ENCODE results near the gene GMDS.
"Not testable (repeated sequence)": the region's sequence is repeated elsewhere in the genome, so short reads cannot be mapped to it uniquely, and the experiment has no call there.

The GMDS gene

GRCh38 chr6:1756472-1757129 is 488.8 kb downstream of the GMDS start:
- Histone ChIP-seq H3K27me3 (ENCODE audit: control insufficient read depth, insufficient read depth, low read length) (no peaks in the 10 kb centered on the region), H3K27ac (ENCODE audit: low read length) (no peak overlapping the region), H3K4me3 (ENCODE audit: low read length) (no peak overlapping the region), H3K9me3 (ENCODE audit: control insufficient read depth, insufficient read depth, low read length) (no peaks in the 10 kb centered on the region), H3K36me3 (ENCODE audit: control insufficient read depth, insufficient read depth, low read length) (no peaks in the 10 kb centered on the region), H3K4me1 (ENCODE audit: control insufficient read depth, insufficient read depth, low read length) (no peaks in the 10 kb centered on the region)
- DNase-seq (ENCODE audit: low read depth, low spot score): no peak
- no CpG with 5 or more reads among the region's 14 CpGs for WGBS (ENCODE audit: insufficient coverage, insufficient read length)

- not testable (repeated sequence) for H3K27me3 ChIP-seq (ENCODE audit: control insufficient read depth, insufficient read depth, low read length); H3K9me3 ChIP-seq (ENCODE audit: control insufficient read depth, insufficient read depth, low read length); H3K36me3 ChIP-seq (ENCODE audit: control insufficient read depth, insufficient read depth, low read length); H3K27ac ChIP-seq (ENCODE audit: low read length); H3K4me1 ChIP-seq (ENCODE audit: control insufficient read depth, insufficient read depth, low read length); DNase-seq (ENCODE audit: low read depth, low spot score); H3K4me3 ChIP-seq (ENCODE audit: low read length)
- WGBS (ENCODE audit: insufficient coverage, insufficient read length): no CpG with 5 or more reads among the region's 8 CpGs
Measured at GRCh38 chr6:1751063-1751462, 494.3 kb downstream of the GMDS start.

- Histone ChIP-seq H3K4me3 (ENCODE audit: low read length) (no peak overlapping the region), H3K36me3 (ENCODE audit: control insufficient read depth, insufficient read depth, low read length) (no peaks in the 10 kb centered on the region), H3K27me3 (ENCODE audit: control insufficient read depth, insufficient read depth, low read length) (no peaks in the 10 kb centered on the region), H3K9me3 (ENCODE audit: control insufficient read depth, insufficient read depth, low read length) (no peaks in the 10 kb centered on the region), H3K27ac (ENCODE audit: low read length) (no peak overlapping the region), H3K4me1 (ENCODE audit: control insufficient read depth, insufficient read depth, low read length) (0 out of 2 replicates have a peak, but pooled peaks cover 1% of the 10 kb centered on the region)
- no peak for DNase-seq (ENCODE audit: low read depth, low spot score)
- WGBS (ENCODE audit: insufficient coverage, insufficient read length): no CpG with 5 or more reads among the region's 6 CpGs
Measured at GRCh38 chr6:1749041-1749440, 496.4 kb downstream of the GMDS start.

- no peaks in the 10 kb centered on the region for H3K9me3 ChIP-seq (ENCODE audit: control insufficient read depth, insufficient read depth, low read length)
- no peak for DNase-seq (ENCODE audit: low read depth, low spot score)
- 0 out of 2 replicates have a peak, but pooled peaks cover 1% of the 10 kb centered on the region for H3K4me1 ChIP-seq (ENCODE audit: control insufficient read depth, insufficient read depth, low read length)
- H3K27me3 ChIP-seq (ENCODE audit: control insufficient read depth, insufficient read depth, low read length): no peaks in the 10 kb centered on the region
- no peak overlapping the region for H3K4me3 ChIP-seq (ENCODE audit: low read length)
- no peaks in the 10 kb centered on the region for H3K36me3 ChIP-seq (ENCODE audit: control insufficient read depth, insufficient read depth, low read length)
- no peak overlapping the region for H3K27ac ChIP-seq (ENCODE audit: low read length)
- no CpG with 5 or more reads among the region's 5 CpGs for WGBS (ENCODE audit: insufficient coverage, insufficient read length)
Measured at GRCh38 chr6:1747531-1747930, 497.9 kb downstream of the GMDS start.

- no CpG with 5 or more reads among the region's 4 CpGs for WGBS (ENCODE audit: insufficient coverage, insufficient read length)
- no peaks in the 10 kb centered on the region for H3K36me3 ChIP-seq (ENCODE audit: control insufficient read depth, insufficient read depth, low read length)
- 0 out of 2 replicates have a peak, but pooled peaks cover 1% of the 10 kb centered on the region for H3K4me1 ChIP-seq (ENCODE audit: control insufficient read depth, insufficient read depth, low read length)
- no peaks in the 10 kb centered on the region for H3K27me3 ChIP-seq (ENCODE audit: control insufficient read depth, insufficient read depth, low read length)
- no peak overlapping the region for H3K27ac ChIP-seq (ENCODE audit: low read length)
- DNase-seq (ENCODE audit: low read depth, low spot score): no peak
- no peak overlapping the region for H3K4me3 ChIP-seq (ENCODE audit: low read length)
- no peaks in the 10 kb centered on the region for H3K9me3 ChIP-seq (ENCODE audit: control insufficient read depth, insufficient read depth, low read length)
Measured at GRCh38 chr6:1747003-1747402, 498.4 kb downstream of the GMDS start.

GRCh38 chr6:1745814-1746213 is 499.6 kb downstream of the GMDS start:
- Histone ChIP-seq H3K36me3 (ENCODE audit: control insufficient read depth, insufficient read depth, low read length) (no peaks in the 10 kb centered on the region), H3K4me3 (ENCODE audit: low read length) (no peak overlapping the region), H3K27ac (ENCODE audit: low read length) (no peak overlapping the region), H3K4me1 (ENCODE audit: control insufficient read depth, insufficient read depth, low read length) (0 out of 2 replicates have a peak, but pooled peaks cover 1% of the 10 kb centered on the region), H3K27me3 (ENCODE audit: control insufficient read depth, insufficient read depth, low read length) (no peaks in the 10 kb centered on the region), H3K9me3 (ENCODE audit: control insufficient read depth, insufficient read depth, low read length) (no peaks in the 10 kb centered on the region)
- WGBS (ENCODE audit: insufficient coverage, insufficient read length): no CpG with 5 or more reads among the region's 8 CpGs
- no peak for DNase-seq (ENCODE audit: low read depth, low spot score)

GRCh38 chr6:1744543-1744942 is 500.9 kb downstream of the GMDS start:
- no peaks in the 10 kb centered on the region for H3K9me3 ChIP-seq (ENCODE audit: control insufficient read depth, insufficient read depth, low read length)
- no peak for DNase-seq (ENCODE audit: low read depth, low spot score)
- no peak overlapping the region for H3K4me3 ChIP-seq (ENCODE audit: low read length)
- H3K4me1 ChIP-seq (ENCODE audit: control insufficient read depth, insufficient read depth, low read length): 0 out of 2 replicates have a peak, but pooled peaks cover 1% of the 10 kb centered on the region
- H3K27ac ChIP-seq (ENCODE audit: low read length): no peak overlapping the region
- no CpG with 5 or more reads among the region's 9 CpGs for WGBS (ENCODE audit: insufficient coverage, insufficient read length)
- H3K27me3 ChIP-seq (ENCODE audit: control insufficient read depth, insufficient read depth, low read length): no peaks in the 10 kb centered on the region
- no peaks in the 10 kb centered on the region for H3K36me3 ChIP-seq (ENCODE audit: control insufficient read depth, insufficient read depth, low read length)

- Histone ChIP-seq H3K27ac (ENCODE audit: low read length) (no peak overlapping the region), H3K9me3 (ENCODE audit: control insufficient read depth, insufficient read depth, low read length) (no peaks in the 10 kb centered on the region), H3K4me3 (ENCODE audit: low read length) (no peak overlapping the region), H3K4me1 (ENCODE audit: control insufficient read depth, insufficient read depth, low read length) (no peaks in the 10 kb centered on the region), H3K36me3 (ENCODE audit: control insufficient read depth, insufficient read depth, low read length) (no peaks in the 10 kb centered on the region), H3K27me3 (ENCODE audit: control insufficient read depth, insufficient read depth, low read length) (no peaks in the 10 kb centered on the region)
- no CpG with 5 or more reads among the region's 2 CpGs for WGBS (ENCODE audit: insufficient coverage, insufficient read length)
- DNase-seq (ENCODE audit: low read depth, low spot score): no peak
Measured at GRCh38 chr6:1739680-1740079, 505.7 kb downstream of the GMDS start.

GRCh38 chr6:1739220-1739619 is 506.2 kb downstream of the GMDS start:
- no peaks in the 10 kb centered on the region for H3K9me3 ChIP-seq (ENCODE audit: control insufficient read depth, insufficient read depth, low read length)
- no peak overlapping the region for H3K27ac ChIP-seq (ENCODE audit: low read length)
- no peak for DNase-seq (ENCODE audit: low read depth, low spot score)
- H3K4me3 ChIP-seq (ENCODE audit: low read length): no peak overlapping the region
- H3K36me3 ChIP-seq (ENCODE audit: control insufficient read depth, insufficient read depth, low read length): no peaks in the 10 kb centered on the region
- no peaks in the 10 kb centered on the region for H3K4me1 ChIP-seq (ENCODE audit: control insufficient read depth, insufficient read depth, low read length)
- WGBS (ENCODE audit: insufficient coverage, insufficient read length): no CpG with 5 or more reads among the region's 9 CpGs
- no peaks in the 10 kb centered on the region for H3K27me3 ChIP-seq (ENCODE audit: control insufficient read depth, insufficient read depth, low read length)

GRCh38 chr6:1738558-1739081 is 506.8 kb downstream of the GMDS start:
- no CpG with 5 or more reads among the region's 6 CpGs for WGBS (ENCODE audit: insufficient coverage, insufficient read length)
- H3K27ac ChIP-seq (ENCODE audit: low read length): no peak overlapping the region
- no peaks in the 10 kb centered on the region for H3K36me3 ChIP-seq (ENCODE audit: control insufficient read depth, insufficient read depth, low read length)

More at GRCh38 chr6:1738558-1739081, 506.8 kb downstream of the GMDS start:
- H3K27me3 ChIP-seq (ENCODE audit: control insufficient read depth, insufficient read depth, low read length): no peaks in the 10 kb centered on the region
- H3K9me3 ChIP-seq (ENCODE audit: control insufficient read depth, insufficient read depth, low read length): no peaks in the 10 kb centered on the region
- DNase-seq (ENCODE audit: low read depth, low spot score): no peak
- no peaks in the 10 kb centered on the region for H3K4me1 ChIP-seq (ENCODE audit: control insufficient read depth, insufficient read depth, low read length)
- no peak overlapping the region for H3K4me3 ChIP-seq (ENCODE audit: low read length)
